Hematopoietic multipotent progenitor cell treated with erythropoietin and hydrocortisone succinate and interleukin-3 and kit ligand, for 4 days (in vitro differentiated cells): ENCODE data around the gene RTTN.

Source experiments
- DNase-seq: peaks from one replicate; pipeline ENCODE4 v3.0.0-alpha.2; 2015

RTTN gene

DNA sequence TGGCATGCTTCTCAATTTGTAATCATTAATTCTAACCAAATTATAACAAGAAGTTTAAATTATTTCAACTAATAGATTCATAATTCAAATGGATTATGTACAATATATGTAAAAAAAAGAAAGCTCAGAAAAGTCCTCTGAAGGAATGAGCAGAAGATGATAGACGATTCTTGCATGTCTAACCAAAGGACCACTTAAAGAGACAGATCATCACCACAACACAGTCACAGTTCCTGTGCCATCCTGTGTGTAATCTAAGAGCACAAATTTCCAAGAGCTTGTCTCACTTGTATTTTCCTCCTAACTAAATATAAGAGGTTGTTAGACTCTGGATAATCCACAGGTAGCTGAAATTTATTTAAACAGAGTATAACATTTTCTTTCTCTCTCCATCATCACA is 135.5 kb downstream of the RTTN start:
- DNase-seq, result no peak

DNA sequence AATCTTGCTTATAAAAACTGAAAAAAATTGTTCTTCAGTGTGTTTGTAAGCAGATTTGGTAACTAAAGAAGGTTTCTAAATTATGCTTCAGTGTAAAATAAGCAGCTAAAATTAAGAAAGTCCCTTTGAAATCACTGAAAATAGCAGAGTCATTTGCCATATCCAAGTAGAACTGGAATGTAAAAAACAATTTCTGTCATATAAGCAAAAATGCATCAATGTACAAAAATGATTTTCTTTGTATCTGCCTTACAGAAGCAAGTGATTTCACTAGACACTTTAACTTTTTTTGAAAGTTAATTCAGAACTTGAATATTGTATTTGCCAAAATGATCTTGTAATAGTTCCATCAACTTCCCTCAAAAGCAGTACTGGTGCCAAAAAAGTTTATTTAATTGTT is 136.1 kb downstream of the RTTN start:
- DNase-seq, result no peak

DNA sequence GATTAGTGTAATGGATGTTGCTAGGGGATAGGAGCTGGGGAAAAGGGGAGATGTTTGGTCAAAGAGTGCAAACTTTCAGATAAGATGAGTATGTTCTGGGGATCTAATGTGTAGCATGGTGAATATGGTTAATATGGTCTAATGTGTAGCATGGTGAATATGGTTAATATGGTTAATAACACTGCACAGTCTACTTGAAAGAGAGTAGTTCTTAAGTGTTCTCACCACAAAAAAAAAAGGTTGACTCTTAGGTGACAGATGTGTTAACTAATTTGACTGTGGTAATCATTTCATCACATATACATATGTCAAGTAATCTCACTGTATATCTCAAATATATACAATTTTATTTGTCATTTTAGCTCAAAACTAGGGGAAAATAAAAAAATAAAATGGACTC is 136.5 kb downstream of the RTTN start:
- no peak for DNase-seq

DNA sequence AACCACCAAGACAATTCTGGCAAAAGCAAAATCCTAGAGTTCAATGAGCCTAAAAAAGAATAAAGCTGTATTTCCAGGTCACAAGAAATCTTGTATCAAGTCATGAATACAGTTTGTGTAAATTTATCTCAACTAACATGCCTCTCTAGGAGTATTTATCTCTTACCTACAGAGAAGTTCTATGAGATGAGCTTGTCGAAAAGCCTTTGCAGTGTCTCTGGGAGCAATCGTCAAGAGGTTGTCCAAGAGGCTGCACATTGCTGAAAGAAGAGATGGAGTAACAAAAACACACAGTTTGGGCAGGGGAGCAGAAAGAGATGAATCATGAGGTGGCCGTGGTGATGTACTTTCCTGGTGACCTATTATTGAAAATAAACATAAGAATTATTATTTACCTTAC is 145.8 kb downstream of the RTTN start:
- DNase-seq, result peak; percentile 12

DNA sequence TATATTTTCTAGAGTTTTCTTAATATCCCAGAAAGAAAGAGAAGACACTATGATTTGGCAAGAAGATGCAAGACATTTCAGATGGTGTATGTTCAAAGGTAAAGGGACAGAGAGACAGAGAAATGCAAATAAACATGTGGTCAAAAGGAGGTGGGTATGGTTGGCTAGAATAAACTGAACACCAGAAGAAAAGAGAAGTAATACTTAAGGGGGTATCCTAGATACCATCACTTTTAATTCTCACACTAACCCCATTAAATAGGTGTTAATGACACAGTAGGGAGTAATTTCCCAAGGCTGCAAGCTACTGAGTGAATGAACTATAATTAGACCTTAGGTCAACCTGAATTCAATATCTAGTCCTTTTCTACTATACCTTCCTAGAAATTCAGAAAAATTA is 146.6 kb downstream of the RTTN start:
- no peak for DNase-seq

DNA sequence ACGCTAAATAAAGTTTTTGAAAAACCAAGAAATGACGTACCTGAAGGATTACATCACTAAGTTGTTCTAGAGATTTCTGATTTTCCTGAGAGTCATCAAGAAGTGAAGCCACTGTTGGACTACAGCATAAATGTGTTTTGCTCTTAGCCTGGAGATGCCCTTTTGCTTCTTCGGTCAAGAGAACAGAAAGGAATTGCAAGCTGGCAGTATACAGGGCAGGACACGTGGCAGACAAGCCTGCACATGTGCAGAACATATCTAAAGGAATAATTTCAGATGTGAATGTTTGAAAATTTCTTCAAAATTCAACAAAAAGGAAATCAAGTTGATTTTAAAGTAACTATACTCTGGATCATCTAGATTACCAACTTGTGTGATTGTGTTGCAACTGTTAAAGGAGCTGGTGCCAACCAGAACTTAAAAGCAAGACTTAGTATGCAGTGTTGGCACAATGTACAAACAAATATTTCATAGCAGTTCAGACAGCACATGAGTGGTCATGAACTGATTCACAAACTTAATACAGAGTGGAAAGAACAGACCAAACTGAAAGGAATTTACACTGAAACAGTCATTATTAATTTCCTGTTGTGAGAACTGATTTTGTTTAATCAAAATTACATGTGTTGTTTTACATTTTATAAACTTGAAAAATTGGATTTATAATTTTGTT is 157.4 kb downstream of the RTTN start:
- no peak for DNase-seq

DNA sequence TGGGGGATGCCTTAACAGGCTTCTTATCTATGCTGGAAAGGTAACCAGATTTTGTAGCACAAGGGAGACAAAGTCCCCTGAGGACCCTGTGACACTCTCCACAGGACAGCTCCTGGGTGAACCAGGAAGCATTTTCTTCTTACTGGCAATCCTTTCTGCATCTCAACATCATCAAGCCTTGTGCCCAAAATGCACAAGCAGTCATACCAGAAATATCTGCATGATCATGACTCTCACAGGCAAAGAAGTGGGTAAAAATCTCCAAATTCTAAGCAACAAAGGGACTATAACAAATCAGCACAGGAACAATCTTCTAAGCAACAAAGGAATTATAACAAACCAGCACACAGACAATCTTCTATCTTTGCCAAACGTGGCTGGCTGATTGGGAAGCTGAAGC is 158.7 kb downstream of the RTTN start:
- DNase-seq, result no peak

DNA sequence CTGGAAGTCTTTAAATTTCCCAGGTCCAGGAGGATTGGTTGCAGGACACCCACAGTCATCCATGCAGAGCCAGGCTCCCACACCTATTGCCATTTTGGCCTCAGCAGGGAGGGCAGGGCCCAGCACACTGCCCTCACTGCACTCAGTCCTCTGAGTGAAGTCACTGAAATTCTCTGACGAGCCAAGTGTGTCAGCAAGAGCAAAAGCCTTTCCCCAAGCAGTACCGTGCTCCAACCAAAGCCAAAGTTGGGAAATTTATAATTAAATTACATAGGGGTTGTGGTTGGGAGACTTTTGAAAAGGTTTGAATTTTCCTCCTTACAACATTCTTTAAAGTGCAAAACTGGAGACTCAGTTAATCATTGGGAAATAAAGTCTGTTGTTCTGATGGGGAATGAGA is 159.3 kb downstream of the RTTN start:
- no peak for DNase-seq

DNA sequence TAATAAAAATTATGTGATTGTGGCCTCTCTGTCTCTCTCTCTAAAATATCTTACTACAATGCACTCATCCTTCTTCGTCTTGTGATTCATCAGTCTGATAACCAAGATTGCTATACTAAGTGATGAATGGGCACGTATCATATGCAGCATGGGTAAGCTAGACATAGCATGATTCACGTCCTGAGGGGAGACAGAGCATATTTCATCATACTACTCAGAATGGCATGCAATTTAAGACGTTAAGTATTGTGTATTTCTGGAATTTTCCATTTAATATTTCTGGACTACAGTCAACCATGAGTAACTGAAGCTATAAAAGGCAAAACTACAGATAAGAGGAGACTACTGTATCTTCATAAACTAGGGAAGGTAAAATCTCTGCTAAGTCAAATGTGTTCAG is 160.9 kb downstream of the RTTN start:
- DNase-seq, result no peak

DNA sequence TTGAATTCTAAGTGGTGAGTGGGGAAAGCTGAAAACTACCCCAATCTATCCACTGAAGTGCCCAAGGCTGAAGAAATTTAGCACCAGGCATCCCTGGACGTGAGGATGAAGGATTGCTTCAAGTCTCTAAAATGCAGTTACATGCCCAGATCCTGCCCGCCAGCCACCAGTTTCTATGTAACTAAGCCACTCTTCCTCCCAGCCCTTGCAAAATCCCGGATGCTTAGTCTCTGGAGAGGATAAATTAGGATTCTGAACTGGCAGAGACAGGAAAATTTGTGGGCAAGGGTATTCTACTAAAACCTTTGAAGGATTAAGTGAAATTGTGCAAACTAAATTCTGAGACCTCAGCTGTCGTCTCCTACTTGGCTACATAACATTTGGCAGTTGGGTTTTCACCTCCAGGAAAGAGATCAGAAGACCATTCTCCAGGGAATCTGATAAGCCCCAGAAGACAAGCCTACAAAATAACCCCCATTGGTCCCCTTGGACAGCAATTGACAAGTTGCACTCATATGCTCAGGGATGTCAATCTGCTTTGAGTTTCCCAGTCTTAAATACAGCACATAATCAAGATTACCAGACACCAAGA is 163.9 kb downstream of the RTTN start:
- DNase-seq, result no peak

DNA sequence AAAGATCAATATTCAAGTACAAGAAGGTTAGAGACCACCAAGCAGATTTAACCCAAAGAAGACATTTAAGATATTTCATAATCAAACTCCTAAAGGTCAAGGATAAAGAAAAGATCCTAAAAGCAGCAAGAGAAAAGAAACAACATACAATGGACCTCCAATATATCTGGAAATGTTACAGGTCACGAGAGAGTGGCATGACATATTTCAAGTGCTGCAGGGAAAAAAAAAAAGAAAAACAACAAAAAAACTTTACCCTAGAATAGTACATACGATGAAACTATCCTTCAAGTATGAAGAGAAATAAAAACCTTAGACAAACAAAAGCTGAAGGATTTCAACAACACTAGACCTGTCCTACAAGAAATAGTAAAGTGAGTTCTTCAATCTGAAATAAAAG is 166.3 kb downstream of the RTTN start:
- DNase-seq, result no peak

DNA sequence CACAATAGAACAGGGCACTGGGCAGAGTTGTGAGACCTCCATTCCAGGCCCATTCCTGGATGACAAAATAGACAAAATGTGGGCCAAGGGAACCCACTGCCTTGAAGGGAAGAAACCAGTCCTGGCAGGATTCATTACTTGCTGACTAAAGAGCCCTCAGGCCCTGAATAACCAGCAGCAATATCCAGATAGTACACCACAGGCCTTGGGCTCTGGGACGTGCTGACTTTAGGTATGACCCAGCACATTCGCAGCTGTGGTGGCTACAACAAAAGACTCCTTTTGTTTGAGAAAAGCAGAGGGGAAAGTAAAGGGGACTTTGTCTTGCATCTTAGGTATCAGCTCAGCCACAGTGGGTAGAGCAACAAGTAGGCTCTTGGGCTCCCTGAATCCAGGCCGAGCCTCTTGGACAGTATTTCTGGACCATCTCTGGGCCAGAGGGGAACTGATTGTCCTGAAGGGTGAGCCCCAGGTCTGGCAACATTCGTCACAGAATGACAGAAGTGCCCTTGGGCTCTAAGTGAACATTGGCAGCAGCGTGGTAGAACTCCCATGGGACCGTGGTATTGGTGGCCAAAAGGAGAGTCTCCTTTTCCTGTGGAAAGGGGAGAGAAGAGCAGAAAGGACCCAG is 167.9 kb downstream of the RTTN start:
- DNase-seq, result peak; percentile 67

DNA sequence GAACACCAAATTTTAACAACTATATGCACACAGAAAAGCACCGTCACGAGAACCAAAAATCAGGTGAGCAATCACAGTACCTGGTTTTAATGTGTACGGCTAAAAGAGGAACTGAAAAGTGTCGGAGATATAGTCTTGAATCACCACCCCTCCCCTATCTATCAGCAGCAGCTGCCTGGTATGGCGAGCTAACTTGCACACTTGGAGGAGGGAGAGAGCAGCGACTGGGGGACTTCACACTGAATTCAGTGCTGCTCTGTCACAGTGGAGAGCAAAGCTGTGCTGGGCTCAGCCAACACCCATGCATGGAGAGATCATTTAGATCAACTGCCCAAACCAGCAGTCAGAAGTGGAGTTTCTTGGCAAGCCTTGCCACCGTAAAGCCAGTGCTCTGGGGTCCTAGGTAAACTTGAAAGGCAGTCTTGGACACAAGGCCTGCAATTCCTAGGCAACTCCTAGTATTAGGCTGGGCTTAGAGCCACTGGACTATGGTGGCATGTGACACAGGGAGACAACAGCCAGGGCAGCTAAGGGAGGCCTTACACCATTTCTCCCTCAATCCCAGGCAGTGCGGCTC is 168.6 kb downstream of the RTTN start:
- DNase-seq, result peak; percentile 90

DNA sequence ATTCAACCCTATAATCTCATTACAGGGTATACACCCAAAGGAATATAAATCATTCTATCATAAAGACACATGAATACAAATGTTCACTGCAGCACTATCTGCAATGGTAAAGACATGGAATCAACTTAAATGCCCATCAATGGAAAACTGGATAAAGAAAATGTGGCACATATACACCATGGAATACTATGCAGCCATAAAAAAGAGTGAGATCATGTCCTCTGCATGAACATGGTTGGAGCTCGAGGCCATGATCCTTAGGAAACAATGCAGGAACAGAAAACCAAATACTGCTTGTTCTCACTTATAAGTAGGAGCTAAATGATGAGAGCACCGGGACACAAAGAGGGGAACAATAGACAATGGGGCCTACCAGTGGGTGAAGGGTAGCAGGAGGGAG is 169.3 kb downstream of the RTTN start:
- no peak for DNase-seq

DNA sequence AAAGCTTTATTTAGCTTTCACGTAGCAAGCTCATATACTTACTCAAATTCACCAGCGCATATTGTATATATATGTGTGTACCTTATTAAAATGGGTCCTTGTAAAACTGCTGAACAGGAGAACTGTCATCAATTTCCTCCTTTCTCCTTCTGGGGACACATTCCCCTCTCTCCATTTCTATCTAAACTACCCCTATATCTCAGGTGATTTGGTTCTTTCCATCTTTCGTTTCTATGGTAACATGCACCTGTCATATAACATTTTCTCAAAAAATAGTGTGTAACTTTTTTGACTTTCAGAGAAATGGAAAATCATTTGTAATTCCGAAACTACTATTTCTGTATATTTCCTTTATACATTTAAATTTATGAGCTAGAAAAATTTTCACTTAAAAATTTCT is 174.3 kb downstream of the RTTN start:
- no peak for DNase-seq

DNA sequence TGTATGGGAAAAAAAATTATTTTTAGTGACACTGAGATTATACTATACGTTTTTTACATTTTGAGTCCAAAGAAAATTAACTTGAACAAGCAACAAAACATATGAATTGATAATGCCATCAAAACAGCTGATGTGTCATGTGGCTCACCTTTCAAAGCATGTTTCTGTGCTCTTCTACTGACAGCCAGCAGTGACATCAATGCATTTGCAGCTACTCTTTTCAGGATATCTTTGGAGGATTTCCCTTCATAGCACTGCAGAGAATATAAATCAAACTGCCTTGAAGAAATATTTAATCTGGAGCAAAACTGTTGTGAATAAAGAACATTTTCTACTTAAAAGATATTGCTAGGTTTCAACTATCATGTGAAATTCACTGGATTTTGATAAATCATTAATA is 174.8 kb downstream of the RTTN start:
- no peak for DNase-seq

DNA sequence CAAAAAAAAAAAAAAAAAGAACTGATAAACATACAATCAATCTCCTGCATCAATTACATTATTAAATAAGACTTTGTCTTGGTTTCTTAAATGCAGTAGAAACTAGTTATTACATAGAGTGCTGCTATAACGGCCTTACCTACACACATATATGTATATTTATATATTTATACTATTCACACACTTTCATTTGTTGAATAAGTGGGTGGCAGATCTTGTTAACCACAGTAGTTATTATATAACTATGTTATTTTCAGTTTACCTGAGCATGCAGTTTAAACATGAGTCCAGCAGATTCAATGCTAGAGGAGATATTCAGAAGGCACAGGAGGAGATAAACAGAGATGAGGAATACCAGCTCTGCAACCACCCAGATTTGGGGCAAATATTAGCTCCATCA is 176.3 kb downstream of the RTTN start:
- DNase-seq, result no peak

DNA sequence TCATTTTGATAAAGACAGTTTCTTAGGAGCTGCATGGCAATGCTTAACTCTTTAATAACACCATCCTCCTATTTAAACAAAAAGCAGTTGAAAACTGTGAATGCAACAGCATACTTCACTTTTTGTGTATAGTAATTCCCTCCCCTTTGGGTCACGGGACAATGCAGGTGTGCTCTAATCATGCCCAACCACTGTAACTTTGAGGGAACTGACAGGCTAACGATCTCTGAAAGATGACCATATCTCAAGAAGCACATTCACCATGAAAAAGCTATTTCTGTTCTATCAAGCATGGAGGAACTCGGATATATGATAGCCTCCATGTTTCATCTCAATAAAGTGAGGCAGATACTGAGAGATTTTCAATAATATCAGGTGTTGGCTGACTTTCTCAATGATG is 176.8 kb downstream of the RTTN start:
- no peak for DNase-seq

DNA sequence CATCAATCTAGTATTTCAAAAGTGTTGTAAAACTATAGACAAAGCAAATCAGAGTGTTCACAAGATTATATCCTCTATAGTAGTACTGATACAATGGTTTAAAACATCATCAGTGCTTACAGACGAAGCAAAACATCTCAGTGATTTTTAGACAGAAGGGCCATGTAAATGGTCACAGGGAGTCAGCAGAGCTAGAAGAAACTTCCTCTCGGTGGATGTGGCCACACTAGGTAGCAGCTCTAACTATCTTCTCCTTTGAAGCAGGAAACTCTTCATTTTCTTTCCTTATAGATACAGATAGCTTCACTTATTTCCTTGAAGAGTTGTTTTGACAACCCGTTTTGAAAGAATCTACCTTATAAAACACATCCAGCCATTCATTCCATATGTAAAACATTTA is 177.4 kb downstream of the RTTN start:
- no peak for DNase-seq

DNA sequence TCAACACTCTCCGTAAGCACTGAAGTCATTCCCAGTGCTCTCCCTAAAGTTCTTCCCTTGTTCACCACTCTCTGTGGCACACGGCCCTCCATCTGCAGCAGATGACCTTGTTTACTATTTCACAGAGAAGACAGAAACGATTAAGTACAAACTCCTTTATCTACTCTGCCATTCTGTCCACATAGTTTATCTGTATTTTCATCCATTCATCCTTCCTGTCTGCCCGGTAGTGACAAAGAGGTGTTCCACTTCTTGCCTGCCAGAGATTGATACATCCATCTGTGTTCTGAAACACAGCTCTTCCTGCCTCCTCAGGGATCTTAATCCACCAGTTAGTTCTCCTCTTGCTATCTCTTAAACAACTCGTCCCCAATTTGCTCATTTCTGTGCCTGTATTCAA is 179.9 kb downstream of the RTTN start:
- DNase-seq, result peak; percentile 73

DNA sequence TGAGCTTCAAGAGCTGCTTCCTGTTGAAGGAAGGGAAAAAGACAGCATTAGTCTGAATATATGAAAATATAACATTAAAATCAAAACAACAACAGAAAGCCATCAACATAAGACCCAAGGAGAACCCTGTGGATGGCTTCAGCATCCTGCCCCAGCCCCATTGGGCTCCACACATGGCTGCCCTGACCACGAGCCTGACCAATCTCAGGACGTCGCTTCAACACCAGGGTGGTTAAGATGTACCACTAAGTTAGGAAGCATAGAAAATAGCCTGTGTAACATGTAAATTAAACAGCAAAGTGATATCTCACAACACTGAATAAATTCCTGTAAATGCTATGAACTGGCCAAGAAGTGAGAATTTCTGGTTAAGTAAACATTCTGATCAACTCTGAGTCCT is 180.7 kb downstream of the RTTN start:
- DNase-seq, result peak; percentile 8

DNA sequence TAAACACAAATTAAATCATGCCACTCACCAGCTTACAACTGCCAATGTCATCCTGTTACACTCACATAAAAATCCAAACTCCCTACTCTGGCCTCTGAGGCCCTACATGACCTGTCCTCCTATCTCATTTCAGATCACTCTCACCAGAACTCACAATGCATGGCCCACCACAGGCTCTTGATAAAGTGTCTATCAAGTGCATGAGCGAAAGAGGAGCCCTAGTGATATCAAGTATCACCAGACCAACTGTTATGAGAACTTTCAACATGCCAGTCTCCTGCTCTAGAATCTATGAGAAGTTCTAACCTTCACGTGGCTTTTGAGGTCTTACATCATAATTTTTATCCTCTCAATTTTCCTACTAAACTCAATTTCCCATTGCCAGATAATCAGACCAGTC is 181.4 kb downstream of the RTTN start:
- DNase-seq, result peak; percentile 54

DNA sequence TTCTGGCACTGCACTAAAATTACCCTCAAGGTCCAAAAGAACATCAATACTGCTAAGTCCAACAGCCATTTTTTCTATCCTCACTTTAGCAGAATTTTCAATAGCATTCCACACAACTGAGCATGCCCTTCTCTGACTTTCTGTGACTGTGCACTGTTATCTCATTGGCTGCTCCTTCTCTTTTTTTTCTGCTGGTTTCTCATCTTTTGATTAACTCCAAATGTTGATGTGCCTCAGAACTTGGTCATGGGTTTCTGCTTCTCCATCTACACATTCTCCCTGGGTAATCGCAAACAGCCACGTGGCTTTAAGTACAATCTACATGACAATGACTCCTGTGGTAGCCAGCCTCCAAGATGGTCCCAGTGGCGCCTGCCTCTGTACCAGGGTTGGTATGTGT is 182.9 kb downstream of the RTTN start:
- DNase-seq, result no peak

DNA sequence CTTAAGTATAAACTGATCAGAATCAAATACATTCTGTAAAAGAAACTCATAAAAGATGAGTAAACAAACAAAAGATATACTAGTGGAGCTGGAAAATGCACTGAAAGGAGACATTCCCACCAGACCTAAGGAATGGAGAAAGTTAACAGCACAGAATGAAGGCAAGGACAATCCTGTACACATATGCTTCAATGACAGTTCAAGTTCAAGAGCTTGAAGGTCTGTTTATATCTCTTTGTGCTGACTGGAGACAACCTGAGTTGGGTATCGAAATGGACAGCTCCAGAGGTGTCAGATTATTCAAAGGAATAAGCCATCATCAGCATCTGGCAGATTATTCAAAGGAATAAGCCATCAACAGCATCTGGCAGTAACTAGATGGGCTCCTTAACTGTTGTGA is 184.0 kb downstream of the RTTN start:
- no peak for DNase-seq

DNA sequence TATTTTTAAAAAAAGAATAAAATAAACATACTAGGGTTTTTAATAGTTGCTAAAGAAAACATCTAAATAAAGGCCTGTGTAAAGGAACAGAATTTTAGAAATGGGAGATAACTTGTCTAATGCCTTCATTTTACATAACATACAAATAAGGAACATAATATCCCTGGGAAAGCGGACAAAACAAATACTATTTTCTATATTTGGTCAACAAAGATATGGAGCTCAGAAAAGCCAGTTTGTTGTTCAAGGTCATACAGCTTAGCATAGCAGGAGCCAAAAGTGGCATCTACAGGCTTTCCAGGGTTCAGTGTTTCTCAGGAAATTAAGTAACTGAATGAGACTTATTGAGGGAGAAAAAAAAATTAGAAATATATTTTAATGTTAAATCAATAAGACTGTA is 184.4 kb downstream of the RTTN start:
- no peak for DNase-seq
